Breast epithelium (tissue), 4 donors: ENCODE measurements around the gene PNMA8A. TPM values are rescaled to one million over a fixed set of nuclear protein-coding genes. Genes with fewer than 3 reads are reported as not detected.

Source experiments
- DNase-seq, 2 donors: peaks; one replicate each; pipeline ENCODE4 v3.0.0-alpha.2; 2019; ENCODE audit warnings: low spot score in 2 of 2
- H3K27ac ChIP-seq, 2 donors: fragments of 200-600 bp; sonication (generic) in 1 of 2; one replicate each; pipeline ENCODE4 v1.5.1; 2016 to 2019; ENCODE audit warnings: mild to moderate bottlenecking in 1 of 2
- H3K27me3 ChIP-seq, 2 donors: fragments of 200-600 bp; sonication (generic) in 1 of 2; one replicate each; pipeline versions ENCODE4 v1.5.1 to v1.6.0; 2017 to 2019; ENCODE audit warnings: control low read depth in 1 of 2, mild to moderate bottlenecking in 1 of 2
- H3K36me3 ChIP-seq: fragments of 200-600 bp; one replicate; pipeline ENCODE4 v1.5.1; 2019
- H3K4me1 ChIP-seq, 2 donors: fragments of 200-600 bp; sonication (generic); one replicate each; pipeline ENCODE4 v1.5.1; 2016 to 2019; ENCODE audit warnings: control low read depth in 1 of 2
- H3K4me3 ChIP-seq, 3 donors: fragments of 200-600 bp; sonication (generic); 1 replicate in 2 of 3; 2 replicates in 1 of 3; pipeline ENCODE4 v1.5.1; 2016 to 2019; ENCODE audit warnings: mild to moderate bottlenecking in 3 of 3, moderate library complexity in 2 of 3
- H3K9me3 ChIP-seq, 2 donors: fragments of 200-600 bp; sonication (generic) in 1 of 2; one replicate each; pipeline ENCODE4 v1.5.1; 2016 to 2019; ENCODE audit warnings: control low read depth in 1 of 2
- POLR2A ChIP-seq: fragments of 450-650 bp; IDR thresholded peaks from one replicate; pipeline ENCODE4 v1.6.1; 2016; ENCODE audit warnings: antibody characterized with exemption, mild to moderate bottlenecking, moderate library complexity
- POLR2AphosphoS5 ChIP-seq, 3 donors: sonication (generic); formaldehyde crosslinking; IDR thresholded peaks; one replicate each; pipeline ENCODE4 v1.6.1; 2017; ENCODE audit warnings: antibody characterized with exemption in 3 of 3
- intact Hi-C: fragments of 100-400 bp; cut with DNase I; formaldehyde crosslinking; loops from one replicate; pipeline ENCODE4 v1.15.1; 2023; ENCODE audit warnings: low total_unique reads
- total RNA-seq, 3 donors: library from RNA; depleted of rRNA; stranded (reverse); fragments of >200 nt; gene quantifications; one replicate each; pipeline ENCODE4 v1.1.0, GENCODE V29; 2016
- TF ChIP-seq, protein P1 (sequence below), 3 donors: fragments of 450-650 bp; IDR thresholded peaks; one replicate each; pipeline ENCODE4 v1.5.1; 2016 to 2017; ENCODE audit warnings: antibody characterized with exemption in 3 of 3, mild to moderate bottlenecking in 3 of 3, moderate library complexity in 3 of 3

The PNMA8A gene
- total RNA-seq, 3 donors from 2014 or later: 0.80 to 8.8 (median 2.3) TPM

GRCh38 chr19:46448601-46449000, 22.8 kb downstream of the PNMA8A start:
- peak overlapping the region in 1 of 2 donors; percentile 69 for H3K27ac ChIP-seq
- intact Hi-C loops: no loop called here
- H3K4me3 ChIP-seq: no peak overlapping the region
- no peaks in the 10 kb centered on the region for H3K4me1 ChIP-seq
- no peaks in the 10 kb centered on the region for H3K9me3 ChIP-seq
- TF ChIP-seq POLR2AphosphoS5 (IDR thresholded peaks at IDR 0.05): no peak
- TF ChIP-seq, protein P1, sequence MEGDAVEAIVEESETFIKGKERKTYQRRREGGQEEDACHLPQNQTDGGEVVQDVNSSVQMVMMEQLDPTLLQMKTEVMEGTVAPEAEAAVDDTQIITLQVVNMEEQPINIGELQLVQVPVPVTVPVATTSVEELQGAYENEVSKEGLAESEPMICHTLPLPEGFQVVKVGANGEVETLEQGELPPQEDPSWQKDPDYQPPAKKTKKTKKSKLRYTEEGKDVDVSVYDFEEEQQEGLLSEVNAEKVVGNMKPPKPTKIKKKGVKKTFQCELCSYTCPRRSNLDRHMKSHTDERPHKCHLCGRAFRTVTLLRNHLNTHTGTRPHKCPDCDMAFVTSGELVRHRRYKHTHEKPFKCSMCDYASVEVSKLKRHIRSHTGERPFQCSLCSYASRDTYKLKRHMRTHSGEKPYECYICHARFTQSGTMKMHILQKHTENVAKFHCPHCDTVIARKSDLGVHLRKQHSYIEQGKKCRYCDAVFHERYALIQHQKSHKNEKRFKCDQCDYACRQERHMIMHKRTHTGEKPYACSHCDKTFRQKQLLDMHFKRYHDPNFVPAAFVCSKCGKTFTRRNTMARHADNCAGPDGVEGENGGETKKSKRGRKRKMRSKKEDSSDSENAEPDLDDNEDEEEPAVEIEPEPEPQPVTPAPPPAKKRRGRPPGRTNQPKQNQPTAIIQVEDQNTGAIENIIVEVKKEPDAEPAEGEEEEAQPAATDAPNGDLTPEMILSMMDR (IDR thresholded peaks at IDR 0.05): no peak
- no peak for TF ChIP-seq POLR2A
- peak in 1 of 2 donors; percentile 60 for DNase-seq
- H3K36me3 ChIP-seq: no peaks in the 10 kb centered on the region
- no peaks in the 10 kb centered on the region for H3K27me3 ChIP-seq

DNA sequence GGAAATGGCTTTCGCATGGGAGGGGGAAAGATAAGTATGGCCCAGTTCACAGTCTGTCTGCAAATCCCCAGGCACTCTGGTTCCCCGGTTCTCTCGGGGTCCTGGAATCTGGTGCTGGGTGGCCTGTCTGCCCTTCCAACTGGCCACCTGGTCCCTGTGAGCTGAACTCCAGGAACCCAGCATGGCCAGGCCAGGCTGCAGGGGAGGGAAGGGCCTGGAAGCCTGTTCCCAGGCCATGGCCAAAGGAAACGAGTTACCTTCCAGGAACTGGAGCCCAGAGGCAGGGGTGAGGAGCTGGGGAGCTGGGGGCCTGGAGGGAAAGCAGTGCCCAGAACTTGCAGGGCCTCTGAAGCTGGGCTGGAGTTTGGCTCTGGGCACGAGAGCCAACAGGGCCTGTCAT, 23.5 kb downstream of the PNMA8A start:
- Histone ChIP-seq H3K4me1 (no peaks in the 10 kb centered on the region), H3K36me3 (no peaks in the 10 kb centered on the region), H3K27ac (peak overlapping the region; percentile 55 to 69), H3K9me3 (no peaks in the 10 kb centered on the region), H3K4me3 (no peak overlapping the region), H3K27me3 (no peaks in the 10 kb centered on the region)
- TF ChIP-seq POLR2AphosphoS5 (IDR thresholded peaks at IDR 0.05) (no peak), POLR2A (no peak)
- TF ChIP-seq, protein P1 (IDR thresholded peaks at IDR 0.05): no peak
- no peak for DNase-seq
- intact Hi-C loops: no loop called here

- intact Hi-C loops: no loop called here
- no peak for TF ChIP-seq POLR2AphosphoS5 (IDR thresholded peaks at IDR 0.05)
- TF ChIP-seq, protein P1 (IDR thresholded peaks at IDR 0.05): no peak
- TF ChIP-seq POLR2A: no peak
Measured at GRCh38 chr19:46447006-46447405, 24.4 kb downstream of the PNMA8A start.

GRCh38 chr19:46446021-46446420, 25.3 kb downstream of the PNMA8A start:
- Histone ChIP-seq H3K27me3 (no peaks in the 10 kb centered on the region), H3K27ac (no peak overlapping the region), H3K4me1 (no peaks in the 10 kb centered on the region), H3K36me3 (no peaks in the 10 kb centered on the region), H3K9me3 (no peaks in the 10 kb centered on the region), H3K4me3 (no peak overlapping the region)
- no peak for DNase-seq
- TF ChIP-seq POLR2A (no peak), POLR2AphosphoS5 (IDR thresholded peaks at IDR 0.05) (no peak)
- TF ChIP-seq, protein P1 (IDR thresholded peaks at IDR 0.05): no peak
- intact Hi-C loops: no loop called here

More at GRCh38 chr19:46447006-46447405, 24.4 kb downstream of the PNMA8A start:
- Histone ChIP-seq H3K4me1 (no peaks in the 10 kb centered on the region), H3K27me3 (no peaks in the 10 kb centered on the region), H3K27ac (peak overlapping the region in 1 of 2 donors; percentile 69), H3K9me3 (no peaks in the 10 kb centered on the region), H3K36me3 (no peaks in the 10 kb centered on the region), H3K4me3 (no peak overlapping the region)
- no peak for DNase-seq

DNA sequence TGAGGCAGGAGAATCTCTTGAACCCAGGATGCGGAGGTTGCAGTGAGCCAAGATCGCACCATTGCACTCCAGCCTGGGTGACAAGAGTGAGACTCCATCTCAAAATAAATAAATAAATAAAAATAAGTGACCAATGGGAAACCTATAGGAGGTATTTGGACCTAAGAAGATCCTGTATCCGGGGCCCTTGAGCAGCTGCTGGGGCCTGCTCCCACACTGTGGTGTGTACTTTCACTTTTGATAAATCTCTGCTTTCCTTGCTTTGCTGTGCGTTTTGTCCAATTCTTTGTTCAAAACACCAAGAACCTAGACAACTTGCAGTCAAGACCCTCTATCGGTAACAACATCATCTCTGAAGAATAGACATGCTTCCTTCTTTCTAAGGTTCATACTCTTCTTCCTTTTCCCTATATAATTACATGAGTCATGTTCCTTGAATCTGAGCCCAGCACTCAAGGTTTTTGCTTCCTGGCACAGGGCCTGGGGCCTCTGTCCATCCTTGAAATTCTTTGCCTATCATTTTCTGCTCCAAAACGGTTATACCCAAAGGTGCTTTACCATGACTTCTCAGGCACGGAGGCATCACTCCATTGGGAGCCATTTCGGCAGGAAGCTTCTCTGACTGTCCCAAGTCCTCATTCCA, 28.4 kb downstream of the PNMA8A start:
- Histone ChIP-seq H3K9me3 (no peaks in the 10 kb centered on the region), H3K27me3 (no peaks in the 10 kb centered on the region), H3K27ac (peak overlapping the region in 1 of 2 donors; percentile 48), H3K4me3 (no peak overlapping the region), H3K4me1 (no peaks in the 10 kb centered on the region), H3K36me3 (no peaks in the 10 kb centered on the region)
- TF ChIP-seq, protein P1 (IDR thresholded peaks at IDR 0.05): no peak
- TF ChIP-seq POLR2A (no peak), POLR2AphosphoS5 (IDR thresholded peaks at IDR 0.05) (peak in 1 of 3 donors; percentile 19)
- no peak for DNase-seq
- intact Hi-C loops: no loop called here
